ENCODE measurements around the gene PDE4D. TPM values are rescaled to one million over a fixed set of nuclear protein-coding genes. Genes with fewer than 3 reads are reported as not detected.
"Not testable (repeated sequence)": the region's sequence is repeated elsewhere in the genome, so short reads cannot be mapped to it uniquely, and the experiment has no call there.

PDE4D gene
- total RNA-seq, 1 donor from 2014 or later, result 28.2 TPM

DNA sequence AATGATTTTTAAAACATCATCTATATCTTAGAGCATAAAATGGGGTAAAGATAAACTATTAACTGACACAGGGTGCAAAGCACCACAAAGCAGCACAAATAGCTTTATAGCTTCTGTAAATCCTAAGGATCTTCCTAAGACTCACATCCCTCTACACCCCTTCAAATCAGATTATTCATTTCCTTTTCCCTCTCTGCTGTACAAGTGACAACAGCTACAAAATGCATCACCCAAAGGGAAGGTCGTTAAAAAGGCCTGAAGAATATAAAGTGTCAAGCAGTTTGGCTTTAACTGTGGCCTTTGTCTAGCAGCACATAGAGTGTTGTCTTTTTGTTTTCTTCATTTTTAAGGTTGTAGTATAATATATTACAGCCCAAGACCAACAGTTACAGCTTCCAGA is 422.1 kb downstream of the PDE4D start:
- Mint-ChIP-seq H3K4me1 (no peaks in the 10 kb centered on the region), H3K4me3 (no peak overlapping the region), H3K27ac (no peak overlapping the region), H3K9me3 (no peaks in the 10 kb centered on the region), H3K27me3 (no peaks in the 10 kb centered on the region), H3K36me3 (ENCODE audit: low read depth) (no peaks in the 10 kb centered on the region)
- DNase-seq (no peak), ATAC-seq (ENCODE audit: low read depth) (no peak)
- POLR2A ChIA-PET, result no interaction called here
- TF ChIP-seq, protein P1, sequence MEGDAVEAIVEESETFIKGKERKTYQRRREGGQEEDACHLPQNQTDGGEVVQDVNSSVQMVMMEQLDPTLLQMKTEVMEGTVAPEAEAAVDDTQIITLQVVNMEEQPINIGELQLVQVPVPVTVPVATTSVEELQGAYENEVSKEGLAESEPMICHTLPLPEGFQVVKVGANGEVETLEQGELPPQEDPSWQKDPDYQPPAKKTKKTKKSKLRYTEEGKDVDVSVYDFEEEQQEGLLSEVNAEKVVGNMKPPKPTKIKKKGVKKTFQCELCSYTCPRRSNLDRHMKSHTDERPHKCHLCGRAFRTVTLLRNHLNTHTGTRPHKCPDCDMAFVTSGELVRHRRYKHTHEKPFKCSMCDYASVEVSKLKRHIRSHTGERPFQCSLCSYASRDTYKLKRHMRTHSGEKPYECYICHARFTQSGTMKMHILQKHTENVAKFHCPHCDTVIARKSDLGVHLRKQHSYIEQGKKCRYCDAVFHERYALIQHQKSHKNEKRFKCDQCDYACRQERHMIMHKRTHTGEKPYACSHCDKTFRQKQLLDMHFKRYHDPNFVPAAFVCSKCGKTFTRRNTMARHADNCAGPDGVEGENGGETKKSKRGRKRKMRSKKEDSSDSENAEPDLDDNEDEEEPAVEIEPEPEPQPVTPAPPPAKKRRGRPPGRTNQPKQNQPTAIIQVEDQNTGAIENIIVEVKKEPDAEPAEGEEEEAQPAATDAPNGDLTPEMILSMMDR (IDR thresholded peaks at IDR 0.05), result no peak
- CTCF ChIA-PET, result no interaction called here
- intact Hi-C loops (cut with micrococcal nuclease), result no loop called here

DNA sequence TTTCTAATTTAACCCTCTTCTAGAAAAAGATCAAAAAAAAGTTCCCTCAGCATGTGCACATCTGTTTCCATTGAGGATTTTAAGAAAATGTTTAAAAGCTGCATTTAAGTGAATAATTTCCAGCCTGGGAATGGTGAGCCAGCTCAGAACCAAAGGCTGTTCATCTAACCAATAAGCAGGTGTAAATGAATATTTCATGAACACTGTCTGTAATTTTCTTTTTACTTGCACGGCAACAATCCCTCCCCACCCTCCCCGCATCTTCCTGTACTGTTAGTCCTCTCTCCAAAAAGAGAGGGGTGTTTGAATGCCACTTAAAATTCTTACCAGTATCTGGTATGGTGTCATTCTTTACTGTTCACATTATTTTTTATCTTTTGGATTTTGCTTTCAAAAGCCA is 425.6 kb downstream of the PDE4D start:
- no peak overlapping the region for H3K4me3 Mint-ChIP-seq
- ChIA-PET POLR2A (no interaction called here), CTCF (no interaction called here)
- no peaks in the 10 kb centered on the region for H3K4me1 Mint-ChIP-seq
- ATAC-seq (ENCODE audit: low read depth), result no peak
- TF ChIP-seq, protein P1 (IDR thresholded peaks at IDR 0.05), result no peak
- intact Hi-C loops (cut with micrococcal nuclease), result no loop called here
- no peaks in the 10 kb centered on the region for H3K9me3 Mint-ChIP-seq
- H3K27ac Mint-ChIP-seq, result no peak overlapping the region
- H3K36me3 Mint-ChIP-seq (ENCODE audit: low read depth), result no peaks in the 10 kb centered on the region
- DNase-seq, result no peak
- H3K27me3 Mint-ChIP-seq, result no peaks in the 10 kb centered on the region

DNA sequence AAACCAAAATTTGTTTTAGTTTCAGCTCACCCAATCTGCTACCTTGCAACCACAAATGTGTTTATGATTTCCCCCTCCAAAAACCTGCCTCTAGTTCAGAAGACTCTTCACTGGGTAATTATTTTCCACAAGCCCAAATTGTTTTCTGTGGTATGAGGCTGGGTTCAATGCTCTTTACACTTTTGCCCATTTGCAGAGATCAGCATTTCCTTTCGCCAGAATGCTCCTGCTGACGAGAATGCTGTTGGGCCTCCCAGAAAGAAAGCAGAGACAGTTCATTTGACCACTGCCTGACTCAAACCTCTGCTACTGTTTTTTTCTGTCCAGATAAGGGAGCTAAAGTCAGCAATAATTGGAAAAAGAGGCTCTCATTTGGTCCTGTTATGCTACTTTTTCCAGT is 427.3 kb downstream of the PDE4D start:
- Mint-ChIP-seq H3K27me3 (no peaks in the 10 kb centered on the region), H3K4me3 (no peak overlapping the region), H3K9me3 (no peaks in the 10 kb centered on the region), H3K4me1 (no peaks in the 10 kb centered on the region), H3K27ac (no peak overlapping the region), H3K36me3 (ENCODE audit: low read depth) (no peaks in the 10 kb centered on the region)
- ATAC-seq (ENCODE audit: low read depth) (no peak), DNase-seq (no peak)
- CTCF ChIA-PET, result no interaction called here
- POLR2A ChIA-PET, result no interaction called here
- TF ChIP-seq, protein P1 (IDR thresholded peaks at IDR 0.05), result no peak
- intact Hi-C loops (cut with micrococcal nuclease), result no loop called here

DNA sequence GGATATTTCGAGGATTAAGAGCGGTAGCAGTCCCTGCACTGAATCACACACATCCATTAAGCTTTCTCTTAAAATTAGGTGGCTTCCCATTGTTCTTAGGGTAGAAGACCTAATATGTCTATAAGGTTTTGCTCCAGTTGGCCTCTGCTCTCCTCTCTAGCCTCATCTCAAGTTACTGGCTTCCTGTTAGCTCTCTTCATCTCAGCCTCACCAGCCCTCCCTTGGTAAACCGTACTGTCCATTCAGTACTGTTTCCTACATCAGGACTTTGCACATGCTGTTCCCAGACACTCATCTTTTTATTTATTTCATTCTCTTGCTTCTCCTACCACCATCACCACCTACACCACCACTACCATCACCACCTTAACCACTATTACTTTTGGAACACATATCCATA is 428.6 kb downstream of the PDE4D start:
- Mint-ChIP-seq H3K4me3 (no peak overlapping the region), H3K4me1 (no peaks in the 10 kb centered on the region), H3K36me3 (ENCODE audit: low read depth) (no peaks in the 10 kb centered on the region), H3K27me3 (no peaks in the 10 kb centered on the region), H3K27ac (no peak overlapping the region), H3K9me3 (no peaks in the 10 kb centered on the region)
- ChIA-PET CTCF (no interaction called here), POLR2A (no interaction called here)
- no peak for DNase-seq
- no peak for ATAC-seq (ENCODE audit: low read depth)
- TF ChIP-seq, protein P1 (IDR thresholded peaks at IDR 0.05), result no peak
- intact Hi-C loops (cut with micrococcal nuclease), result no loop called here

DNA sequence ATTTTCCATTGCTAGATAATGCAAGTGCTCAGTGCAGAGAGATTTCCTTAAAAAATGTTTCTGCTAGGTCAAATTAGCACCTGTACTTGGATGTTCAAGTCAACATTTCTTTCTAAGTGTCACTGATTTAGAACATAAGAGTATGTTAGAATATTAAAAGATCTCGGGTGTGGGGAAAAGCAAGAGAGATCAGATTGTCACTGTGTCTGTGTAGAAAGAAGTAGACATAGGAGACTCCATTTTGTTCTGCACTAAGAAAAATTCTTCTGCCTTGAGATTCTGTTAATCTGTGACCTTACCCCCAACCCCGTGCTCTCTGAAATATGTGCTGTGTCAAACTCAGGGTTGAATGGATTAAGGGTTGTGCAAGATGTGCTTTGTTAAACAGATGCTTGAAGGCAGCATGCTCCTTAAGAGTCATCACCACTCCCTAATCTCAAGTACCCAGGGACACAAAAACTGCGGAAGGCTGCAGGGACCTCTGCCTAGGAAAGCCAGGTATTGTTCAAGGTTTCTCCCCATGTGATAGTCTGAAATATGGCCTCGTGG is 429.8 kb downstream of the PDE4D start:
- H3K27me3 Mint-ChIP-seq; H3K4me1 Mint-ChIP-seq; intact Hi-C loops (cut with micrococcal nuclease); POLR2A ChIA-PET; DNase-seq; H3K9me3 Mint-ChIP-seq; H3K27ac Mint-ChIP-seq; CTCF ChIA-PET; H3K4me3 Mint-ChIP-seq; ATAC-seq (ENCODE audit: low read depth); H3K36me3 Mint-ChIP-seq (ENCODE audit: low read depth): not testable (repeated sequence)

DNA sequence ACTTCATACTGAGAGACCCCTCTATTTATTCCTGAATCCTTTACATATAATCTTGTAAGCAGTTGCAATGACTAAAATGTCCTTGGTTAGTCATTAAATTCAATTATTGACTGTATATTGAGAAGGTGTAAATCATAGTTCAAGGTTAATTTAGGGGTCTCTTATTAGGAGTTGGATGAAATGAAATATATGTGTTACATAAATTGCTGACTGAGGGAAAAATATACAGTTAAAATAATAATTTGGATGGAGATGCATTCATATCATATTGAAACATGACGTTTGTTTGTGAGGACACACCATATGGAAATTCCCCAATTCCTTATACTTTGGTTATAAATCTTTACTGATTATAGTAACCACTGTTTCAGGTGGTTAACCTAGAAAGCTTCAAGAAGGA is 430.6 kb downstream of the PDE4D start:
- H3K9me3 Mint-ChIP-seq, result no peaks in the 10 kb centered on the region
- ChIA-PET CTCF (no interaction called here), POLR2A (no interaction called here)
- no peaks in the 10 kb centered on the region for H3K27me3 Mint-ChIP-seq
- ATAC-seq (ENCODE audit: low read depth) (no peak), DNase-seq (no peak)
- TF ChIP-seq, protein P1 (IDR thresholded peaks at IDR 0.05), result no peak
- intact Hi-C loops (cut with micrococcal nuclease), result no loop called here
- H3K4me3 Mint-ChIP-seq, result no peak overlapping the region
- H3K36me3 Mint-ChIP-seq (ENCODE audit: low read depth), result no peaks in the 10 kb centered on the region
- H3K4me1 Mint-ChIP-seq, result no peaks in the 10 kb centered on the region
- no peak overlapping the region for H3K27ac Mint-ChIP-seq
